Stimulated activated CD4-positive, alpha-beta T cell treated with anti-CD3 and anti-CD28 coated beads, Interleukin-1b, Interleukin-23, amount 100 ng/mL, for 1 hour (primary cell): ENCODE measurements around the gene FAM83C.

ENCODE experiments used
- DNase-seq, 2 donors: peaks; one replicate each; pipeline ENCODE4 v3.0.0-alpha.2; 2020; ENCODE audit warnings: low read depth in 2 of 2

The FAM83C gene

GRCh38 chr20:35291654-35292503 lies at the start of gene FAM83C:
Gene FAM83C, minus strand, starts transcription at chr20:35292425. Its CDS starts 121 bp downstream, at chr20:35292304.
- no peak for DNase-seq

- DNase-seq, result no peak
Observed at GRCh38 chr20:35341366-35342028, 49.3 kb upstream of the FAM83C start.

GRCh38 chr20:35340436-35340835 lies 48.2 kb upstream of the FAM83C start:
- no peak for DNase-seq

GRCh38 chr20:35339636-35340035 lies 47.4 kb upstream of the FAM83C start:
- DNase-seq, result no peak

- DNase-seq, result no peak
Observed at GRCh38 chr20:35339007-35339406, 46.8 kb upstream of the FAM83C start.

- no peak for DNase-seq
Observed at GRCh38 chr20:35334311-35335101, 42.3 kb upstream of the FAM83C start.

- DNase-seq, result no peak
Observed at GRCh38 chr20:35333606-35334005, 41.4 kb upstream of the FAM83C start.

GRCh38 chr20:35332540-35333200 lies 40.4 kb upstream of the FAM83C start:
- no peak for DNase-seq

- peak in 1 of 2 donors; percentile 25 for DNase-seq
Observed at GRCh38 chr20:35329435-35330139, 37.4 kb upstream of the FAM83C start.

- DNase-seq, result no peak
Observed at GRCh38 chr20:35328689-35329088, 36.5 kb upstream of the FAM83C start.

GRCh38 chr20:35328095-35328685 lies 36.0 kb upstream of the FAM83C start:
- no peak for DNase-seq

GRCh38 chr20:35327074-35327976 lies 35.1 kb upstream of the FAM83C start:
- DNase-seq, result no peak

GRCh38 chr20:35326740-35327073 lies 34.5 kb upstream of the FAM83C start:
- no peak for DNase-seq

- DNase-seq, result no peak
Observed at GRCh38 chr20:35326021-35326739, 34.0 kb upstream of the FAM83C start.

GRCh38 chr20:35325401-35325800 lies 33.2 kb upstream of the FAM83C start:
- no peak for DNase-seq

- no peak for DNase-seq
Observed at GRCh38 chr20:35320396-35321126, 28.3 kb upstream of the FAM83C start.

GRCh38 chr20:35319871-35320197 lies 27.6 kb upstream of the FAM83C start:
- DNase-seq, result no peak

- DNase-seq, result no peak
Observed at GRCh38 chr20:35319192-35319870, 27.1 kb upstream of the FAM83C start.
